ENCODE results near the gene ENGASE. TPM values are rescaled to one million over a fixed set of nuclear protein-coding genes. Genes with fewer than 3 reads are reported as not detected.

ENGASE gene
- total RNA-seq, 1 experiment from 2014 or later: 50.0 TPM

GRCh38 chr17:79079421-79080200 lies 5.0 kb downstream of the ENGASE start:
- H3K36me3 ChIP-seq (ENCODE audit: control insufficient read depth, insufficient read depth, low read length): peaks cover 3% of the 10 kb centered on the region; the same call in 1 of the 2 replicates
- no peak for TF ChIP-seq CTCF (IDR thresholded peaks at IDR 0.05; ENCODE audit: insufficient read depth in 1 of 2, low read depth in 1 of 2, low read length in 1 of 2, severe bottlenecking in 1 of 2, unreplicated experiment in 1 of 2)
- peaks cover 11% of the 10 kb centered on the region for H3K4me1 Mint-ChIP-seq (ENCODE audit: low read depth, unreplicated experiment)
- no peaks in the 10 kb centered on the region for H3K27me3 ChIP-seq (replicated peaks; ENCODE audit: control insufficient read depth, insufficient read depth, low read length)
- intact Hi-C loops (cut with micrococcal nuclease; ENCODE audit: unreplicated experiment): no loop called here
- peaks cover 10% of the 10 kb centered on the region; the same call in 1 of the 2 replicates for H3K4me1 ChIP-seq
- H3K4me3 ChIP-seq (ENCODE audit: low read depth, low read length): no peak overlapping the region
- no peak for DNase-seq
- no peak overlapping the region for H3K27ac Mint-ChIP-seq (ENCODE audit: unreplicated experiment)
- no peak overlapping the region for H3K4me3 Mint-ChIP-seq (ENCODE audit: unreplicated experiment)
- peaks cover 30% of the 10 kb centered on the region for H3K36me3 Mint-ChIP-seq (ENCODE audit: insufficient read depth, unreplicated experiment)
- H3K9me3 ChIP-seq: no peaks in the 10 kb centered on the region
- no TSS peak for BruUV-seq (replicated peaks)
- H3K9me3 Mint-ChIP-seq (ENCODE audit: unreplicated experiment): no peaks in the 10 kb centered on the region
- H3K27me3 Mint-ChIP-seq (ENCODE audit: insufficient read depth, unreplicated experiment): no peaks in the 10 kb centered on the region
- ChIA-PET POLR2A (no interaction called here), CTCF (no interaction called here)

DNA sequence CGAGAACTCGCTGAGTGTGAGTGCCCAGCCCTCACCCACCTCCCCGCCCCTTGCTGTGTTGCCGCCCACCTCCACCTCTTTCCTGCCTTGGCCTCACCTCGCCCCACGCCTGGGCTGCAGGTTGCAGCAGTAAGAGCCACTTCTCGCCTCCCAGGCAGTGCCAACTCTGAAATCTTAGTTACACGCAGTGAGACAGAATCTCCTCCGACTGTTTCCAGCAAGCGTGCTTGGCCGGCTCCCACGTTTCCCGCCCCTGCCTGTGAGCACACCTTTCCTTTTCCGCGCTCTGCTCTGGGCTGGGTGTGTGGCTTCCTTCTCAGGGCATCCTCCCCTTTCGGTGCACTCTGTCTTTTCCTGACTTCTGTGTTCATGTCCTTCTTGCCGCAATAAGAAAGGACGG lies 5.7 kb downstream of the ENGASE start:
- H3K4me3 ChIP-seq (ENCODE audit: low read depth, low read length): no peak overlapping the region
- no peak for TF ChIP-seq CTCF (IDR thresholded peaks at IDR 0.05; ENCODE audit: insufficient read depth in 1 of 2, low read depth in 1 of 2, low read length in 1 of 2, severe bottlenecking in 1 of 2, unreplicated experiment in 1 of 2)
- no peaks in the 10 kb centered on the region for H3K27me3 ChIP-seq (replicated peaks; ENCODE audit: control insufficient read depth, insufficient read depth, low read length)
- BruUV-seq (replicated peaks): no TSS peak
- no peak overlapping the region for H3K4me3 Mint-ChIP-seq (ENCODE audit: unreplicated experiment)
- H3K4me1 Mint-ChIP-seq (ENCODE audit: low read depth, unreplicated experiment): peaks cover 7% of the 10 kb centered on the region
- peaks cover 30% of the 10 kb centered on the region for H3K36me3 Mint-ChIP-seq (ENCODE audit: insufficient read depth, unreplicated experiment)
- intact Hi-C loops (cut with micrococcal nuclease; ENCODE audit: unreplicated experiment): no loop called here
- ChIA-PET CTCF (no interaction called here), POLR2A (no interaction called here)
- no peak overlapping the region for H3K27ac Mint-ChIP-seq (ENCODE audit: unreplicated experiment)
- no peaks in the 10 kb centered on the region for H3K9me3 Mint-ChIP-seq (ENCODE audit: unreplicated experiment)
- no peaks in the 10 kb centered on the region for H3K27me3 Mint-ChIP-seq (ENCODE audit: insufficient read depth, unreplicated experiment)
- peaks cover 3% of the 10 kb centered on the region; the same call in 1 of the 2 replicates for H3K36me3 ChIP-seq (ENCODE audit: control insufficient read depth, insufficient read depth, low read length)
- no peaks in the 10 kb centered on the region for H3K9me3 ChIP-seq
- H3K4me1 ChIP-seq: peaks cover 9% of the 10 kb centered on the region; the same call in 1 of the 2 replicates
- DNase-seq: no peak

- H3K27me3 ChIP-seq (replicated peaks; ENCODE audit: control insufficient read depth, insufficient read depth, low read length): no peaks in the 10 kb centered on the region
- POLR2A ChIA-PET: no interaction called here
- peaks cover 3% of the 10 kb centered on the region; the same call in 1 of the 2 replicates for H3K36me3 ChIP-seq (ENCODE audit: control insufficient read depth, insufficient read depth, low read length)
- H3K4me3 ChIP-seq (ENCODE audit: low read depth, low read length): no peak overlapping the region
- no peak for TF ChIP-seq CTCF (IDR thresholded peaks at IDR 0.05; ENCODE audit: insufficient read depth in 1 of 2, low read depth in 1 of 2, low read length in 1 of 2, severe bottlenecking in 1 of 2, unreplicated experiment in 1 of 2)
- intact Hi-C loops (cut with micrococcal nuclease; ENCODE audit: unreplicated experiment): no loop called here
- Mint-ChIP-seq H3K27ac (ENCODE audit: unreplicated experiment) (no peak overlapping the region), H3K4me3 (ENCODE audit: unreplicated experiment) (no peak overlapping the region), H3K4me1 (ENCODE audit: low read depth, unreplicated experiment) (peaks cover 2% of the 10 kb centered on the region), H3K36me3 (ENCODE audit: insufficient read depth, unreplicated experiment) (peaks cover 26% of the 10 kb centered on the region), H3K9me3 (ENCODE audit: unreplicated experiment) (no peaks in the 10 kb centered on the region), H3K27me3 (ENCODE audit: insufficient read depth, unreplicated experiment) (no peaks in the 10 kb centered on the region)
- no TSS peak for BruUV-seq (replicated peaks)
- no peak for DNase-seq
- H3K4me1 ChIP-seq: peaks cover 4% of the 10 kb centered on the region; the same call in 1 of the 2 replicates
- H3K9me3 ChIP-seq: no peaks in the 10 kb centered on the region
- CTCF ChIA-PET: no interaction called here
These were observed 6.2 kb downstream of the ENGASE start for GRCh38 chr17:79080761-79081290.
